ENCODE data around the gene KCNG2.

Gene KCNG2

DNA sequence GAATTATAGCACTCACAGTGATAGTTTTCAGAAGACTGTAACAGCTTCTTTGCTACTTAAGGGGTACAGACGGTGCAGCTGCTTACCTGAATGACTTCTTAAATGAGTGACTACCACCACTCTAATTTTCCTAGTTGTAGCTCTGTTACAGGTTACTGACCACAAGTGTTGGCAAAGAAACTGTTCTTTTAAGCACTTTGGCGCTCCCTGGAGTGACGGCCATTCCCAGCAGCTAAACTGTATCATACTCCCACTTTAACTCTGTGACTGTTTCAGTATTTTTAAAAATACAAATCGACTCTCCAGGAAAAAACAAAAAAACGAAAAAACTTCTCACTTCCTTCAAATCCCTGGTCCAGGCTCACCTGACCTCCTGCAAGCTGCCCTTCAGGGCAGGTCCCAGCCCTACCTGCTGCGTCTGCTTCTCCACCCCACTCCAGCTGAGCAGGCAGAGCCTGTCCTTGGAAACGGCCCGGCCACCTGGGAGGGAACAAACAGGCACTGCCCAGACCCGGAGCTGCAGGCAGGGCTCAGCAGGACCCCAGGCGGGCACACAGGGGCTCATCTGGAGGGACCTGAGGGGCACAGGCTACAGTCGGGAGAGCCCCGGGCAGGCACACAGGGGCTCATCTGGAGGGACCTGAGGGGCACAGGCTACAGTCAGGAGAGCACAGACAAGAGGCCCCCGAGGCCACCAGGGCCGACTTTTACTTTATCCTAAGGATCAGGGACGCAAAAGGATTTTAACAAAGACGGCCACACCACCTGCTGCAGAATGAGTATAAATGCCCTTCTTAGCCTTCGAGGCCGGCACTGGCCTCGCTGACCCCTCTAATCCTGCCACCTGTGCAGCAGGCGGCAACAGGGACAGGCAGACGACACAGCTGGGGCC is 129.2 kb downstream of the KCNG2 start:
- no peak for DNase-seq (ENCODE audit: low read depth)

DNA sequence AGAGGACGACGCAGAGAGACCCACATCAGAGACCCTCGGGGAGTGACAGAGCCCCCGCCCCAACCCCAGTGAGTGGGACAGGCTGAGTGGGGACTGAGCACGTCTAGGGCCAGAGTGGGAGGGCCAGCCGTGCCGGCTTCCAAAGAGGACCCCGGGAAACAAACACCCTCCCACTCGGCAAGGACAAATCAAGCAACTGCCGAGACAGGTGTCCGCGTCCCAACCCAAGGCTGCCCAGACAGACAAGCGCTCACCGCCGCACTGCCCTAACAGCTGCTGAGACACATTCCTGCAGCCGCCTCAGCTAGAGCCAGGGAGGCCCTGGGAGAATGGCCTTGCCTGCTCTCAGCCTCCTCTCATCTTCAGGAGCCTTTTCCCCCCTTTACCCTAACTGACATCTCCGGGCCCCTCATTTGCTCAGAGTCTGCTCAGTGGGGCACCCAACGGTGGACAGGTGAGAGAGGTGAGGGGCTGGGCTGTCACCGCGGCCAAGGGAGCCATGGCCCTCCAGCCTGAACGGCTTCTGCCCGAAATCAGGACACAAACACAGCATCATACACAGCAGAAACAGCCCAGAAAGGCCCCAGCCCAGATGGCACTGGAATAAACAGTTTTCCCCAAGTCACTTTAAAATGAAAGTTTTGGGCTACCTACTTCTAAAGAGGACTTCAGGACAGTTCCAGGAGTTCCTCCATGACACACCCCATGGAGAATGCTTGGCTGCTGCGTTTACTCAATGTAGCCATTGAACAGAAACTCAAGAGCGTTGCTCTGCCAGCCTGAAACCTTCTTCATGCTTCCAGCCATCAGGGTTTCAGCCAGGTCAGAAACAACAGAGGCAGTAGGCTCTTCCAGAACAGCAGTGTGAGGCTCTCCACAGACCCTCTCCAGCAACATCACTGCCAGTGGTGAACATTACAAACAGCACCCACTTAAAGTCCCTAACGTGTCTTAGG is 130.1 kb downstream of the KCNG2 start:
- no peak for DNase-seq (ENCODE audit: low read depth)

DNA sequence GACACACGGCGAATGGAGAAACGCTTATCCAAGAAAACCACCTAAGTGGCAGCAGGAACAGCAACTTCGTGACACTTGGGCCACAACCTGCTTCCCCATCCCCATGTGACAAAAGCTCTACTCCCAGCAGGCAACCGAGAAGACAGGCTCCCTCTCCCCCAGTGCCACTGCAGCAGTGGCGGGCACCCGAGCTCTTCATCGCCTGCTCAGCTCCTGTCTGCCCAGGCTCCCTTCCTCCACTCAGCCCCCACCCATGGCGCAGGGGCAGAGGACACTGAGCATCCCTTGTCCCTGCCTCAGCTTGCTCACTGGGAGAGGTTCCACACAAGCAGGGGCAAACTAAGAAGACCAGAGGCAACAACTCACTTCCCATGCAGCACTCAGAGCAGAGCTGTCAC is 130.8 kb downstream of the KCNG2 start:
- no peak for DNase-seq (ENCODE audit: low read depth)

DNA sequence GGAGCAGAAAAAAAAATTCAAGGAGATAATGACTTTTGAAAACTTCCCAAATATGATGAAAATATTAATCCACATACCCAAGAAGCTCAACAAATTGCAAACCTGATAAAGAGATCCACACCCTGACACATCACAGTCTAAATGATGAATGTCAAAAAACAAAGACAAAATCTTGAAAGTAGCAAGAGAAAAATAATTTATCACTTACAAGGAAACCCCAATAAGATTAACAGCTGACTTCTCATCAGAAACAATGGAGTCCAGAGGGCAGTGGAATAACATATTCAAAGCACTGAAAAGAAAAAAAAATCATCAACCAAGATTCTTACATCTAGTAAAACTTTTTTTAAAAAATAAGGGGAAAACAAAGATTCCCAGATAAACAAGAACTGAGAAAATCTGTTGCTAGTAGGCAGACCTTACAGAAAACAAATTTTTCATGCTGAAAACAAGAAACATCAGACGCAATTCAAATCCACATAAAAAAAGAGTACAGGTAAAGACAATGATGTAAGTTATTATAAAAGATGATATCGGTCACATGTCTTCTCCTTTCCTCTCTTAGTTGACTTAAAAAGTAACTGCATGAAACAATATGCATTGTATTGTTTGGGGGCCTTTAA is 132.4 kb downstream of the KCNG2 start:
- DNase-seq (ENCODE audit: low read depth): peak; percentile 37

DNA sequence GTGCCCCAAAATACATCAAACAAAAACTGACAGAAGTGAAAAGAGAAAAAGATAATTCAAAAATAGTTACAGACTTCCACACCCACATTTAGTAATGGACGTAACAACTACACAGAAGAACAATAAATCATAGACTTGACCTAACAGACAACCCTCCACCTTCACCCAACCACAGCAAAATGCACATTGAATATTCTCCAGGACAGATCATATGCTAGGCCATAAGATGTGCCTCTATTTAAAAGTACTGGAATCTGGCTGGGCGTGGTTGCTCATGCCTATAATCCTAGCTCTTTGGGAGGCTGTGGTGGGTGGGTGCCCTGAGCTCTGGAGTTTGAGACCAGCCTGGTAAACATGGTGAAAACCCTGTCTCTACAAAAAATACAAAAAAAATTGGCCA is 133.7 kb downstream of the KCNG2 start:
- DNase-seq (ENCODE audit: low read depth): no peak

DNA sequence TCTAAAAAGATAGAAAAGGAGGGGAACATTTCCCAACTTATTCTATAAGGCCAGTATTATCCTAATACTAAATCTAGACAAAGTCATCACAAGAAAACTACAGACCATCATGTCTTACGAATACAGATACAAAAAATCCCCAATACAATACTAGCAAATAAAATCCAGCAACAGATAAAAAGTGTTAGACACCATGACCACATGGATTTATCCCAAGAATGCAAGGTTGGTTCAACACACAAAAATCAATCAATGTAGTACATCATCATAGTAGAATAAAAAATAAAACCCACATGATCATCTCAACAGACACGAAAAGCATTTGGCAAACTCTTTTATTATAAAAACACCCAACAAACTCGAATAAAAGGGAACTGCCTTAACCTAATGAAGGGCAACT is 135.2 kb downstream of the KCNG2 start:
- DNase-seq (ENCODE audit: low read depth): no peak

DNA sequence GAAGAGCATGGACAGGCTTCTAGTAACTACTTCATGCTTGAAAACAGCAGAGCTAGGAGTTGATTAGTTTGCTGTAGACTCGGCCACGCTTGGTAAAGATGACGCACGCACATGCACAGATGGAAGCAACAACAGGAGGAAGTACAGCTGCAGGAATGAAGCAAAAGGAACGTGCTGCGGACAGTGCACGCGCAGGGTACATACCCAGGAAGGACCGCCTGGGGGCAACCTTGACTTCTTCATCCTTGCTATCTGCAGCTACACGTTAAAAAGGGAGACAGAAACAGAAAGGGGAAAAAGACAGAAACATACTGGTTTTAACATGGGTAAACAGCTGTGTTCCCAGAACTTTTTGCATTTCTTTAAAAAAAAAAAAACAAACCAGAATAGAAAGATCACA is 136.0 kb downstream of the KCNG2 start:
- peak; percentile 79 for DNase-seq (ENCODE audit: low read depth)

DNA sequence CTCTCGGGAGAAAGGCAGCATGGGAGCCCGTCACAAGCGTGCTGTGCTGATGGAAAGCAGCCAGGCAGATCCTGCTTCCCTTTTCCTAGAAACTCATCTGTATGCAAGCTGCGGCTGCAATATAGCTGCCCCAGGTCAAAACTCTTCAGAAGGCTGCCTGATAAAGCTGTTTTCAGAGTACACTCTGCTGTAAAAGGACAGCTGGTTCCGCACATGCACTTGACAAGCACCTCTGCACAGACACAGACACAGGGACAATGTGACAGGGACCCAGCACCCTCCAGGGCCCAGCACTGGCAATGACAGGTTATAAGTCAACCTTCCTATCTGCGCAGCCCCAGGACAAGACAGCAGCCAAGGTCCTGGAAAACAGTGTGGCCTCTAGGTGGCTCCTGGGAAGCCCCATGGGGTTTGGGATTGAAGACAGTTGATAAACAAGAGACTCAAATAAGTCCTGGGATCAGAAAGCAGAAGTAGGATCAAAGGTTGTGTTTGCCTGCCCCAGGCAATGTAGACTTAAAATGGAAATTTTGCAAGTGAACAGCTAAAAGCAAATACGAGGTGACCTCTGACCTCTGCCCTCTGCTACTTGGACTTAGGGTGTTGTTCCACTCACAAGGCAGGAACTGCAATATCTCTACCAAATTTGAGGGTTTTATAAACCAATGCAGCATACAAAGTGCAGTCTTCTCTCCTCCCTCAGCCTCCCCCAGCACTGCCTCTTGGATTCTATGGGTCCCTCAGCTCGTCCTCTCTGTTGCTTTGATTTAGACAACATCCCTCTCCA is 136.8 kb downstream of the KCNG2 start:
- no peak for DNase-seq (ENCODE audit: low read depth)

DNA sequence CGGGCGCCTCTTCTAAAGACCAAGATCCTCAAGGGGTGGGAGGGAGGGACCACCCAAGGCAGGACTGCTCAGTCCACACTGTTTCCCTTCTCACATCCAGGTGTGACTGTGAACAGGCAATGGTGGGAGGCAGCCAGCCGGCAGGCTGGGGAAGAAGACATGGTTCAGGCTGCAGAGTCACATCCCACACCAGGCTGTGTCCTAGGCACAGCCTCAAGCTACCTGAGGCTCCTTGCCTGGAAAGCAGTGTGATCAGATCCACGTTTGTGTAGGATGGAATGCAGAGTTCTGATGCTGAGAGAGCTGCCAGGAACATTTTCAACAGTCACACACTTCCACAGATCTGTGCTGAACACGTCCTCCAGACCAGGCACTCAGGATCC is 137.4 kb downstream of the KCNG2 start:
- DNase-seq (ENCODE audit: low read depth): no peak

DNA sequence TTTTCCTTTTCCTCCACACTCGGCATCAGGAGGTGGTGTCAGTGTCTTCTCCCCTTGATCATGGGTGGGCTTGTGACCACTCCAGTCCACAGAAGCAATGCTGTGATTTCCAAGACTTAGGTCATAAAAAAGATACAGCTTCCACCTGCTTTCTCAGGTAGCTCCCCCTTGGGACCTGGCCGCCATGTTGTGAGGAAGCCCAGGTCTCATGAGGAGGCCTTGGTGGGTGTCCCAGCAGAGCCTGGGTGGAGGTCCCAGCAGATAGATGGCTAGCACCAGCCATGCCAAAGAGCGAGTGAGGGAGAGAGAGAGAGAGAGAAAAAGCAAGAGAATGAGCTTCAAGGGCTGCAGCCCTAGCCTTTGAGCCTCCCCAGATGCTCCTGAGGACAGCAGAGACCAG is 137.8 kb downstream of the KCNG2 start:
- no peak for DNase-seq (ENCODE audit: low read depth)

DNA sequence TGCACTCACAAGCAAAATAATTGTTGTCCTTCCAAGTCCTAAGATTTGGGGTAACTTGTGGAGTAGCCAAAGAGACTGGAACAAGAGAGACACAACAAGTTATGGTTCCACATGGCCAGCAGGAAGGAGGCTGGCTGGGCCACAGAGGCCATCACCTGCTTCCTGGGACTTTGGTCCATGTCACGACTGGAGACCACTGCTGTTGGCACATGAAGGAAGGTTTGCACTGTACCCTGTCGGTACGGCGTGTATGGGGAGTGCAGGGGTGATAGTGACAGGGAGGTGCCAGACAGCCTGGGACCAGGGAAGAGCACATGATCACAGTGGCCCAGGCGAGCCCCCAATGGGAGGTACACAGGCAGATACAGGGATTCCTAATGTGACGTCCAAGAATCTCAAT is 138.2 kb downstream of the KCNG2 start:
- no peak for DNase-seq (ENCODE audit: low read depth)

DNA sequence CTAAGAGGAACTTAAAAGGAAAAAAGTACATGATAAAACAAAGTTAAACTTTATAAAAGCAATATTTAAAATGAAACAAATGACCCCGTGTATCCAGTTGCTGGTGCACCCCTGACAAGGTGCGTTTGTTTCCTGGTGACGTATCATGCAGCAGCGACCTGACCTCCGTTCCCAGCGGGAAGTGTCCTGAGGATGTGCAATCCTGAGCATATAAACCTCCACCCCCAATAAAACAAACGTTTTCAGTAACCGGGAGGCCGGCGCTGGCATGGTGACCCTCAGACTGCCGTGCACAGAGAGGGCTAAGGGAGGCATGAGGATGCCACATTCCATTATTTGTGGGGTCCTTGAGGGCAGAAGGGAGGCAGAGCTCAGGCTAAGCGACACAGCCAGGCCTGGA is 138.9 kb downstream of the KCNG2 start:
- DNase-seq (ENCODE audit: low read depth): no peak

DNA sequence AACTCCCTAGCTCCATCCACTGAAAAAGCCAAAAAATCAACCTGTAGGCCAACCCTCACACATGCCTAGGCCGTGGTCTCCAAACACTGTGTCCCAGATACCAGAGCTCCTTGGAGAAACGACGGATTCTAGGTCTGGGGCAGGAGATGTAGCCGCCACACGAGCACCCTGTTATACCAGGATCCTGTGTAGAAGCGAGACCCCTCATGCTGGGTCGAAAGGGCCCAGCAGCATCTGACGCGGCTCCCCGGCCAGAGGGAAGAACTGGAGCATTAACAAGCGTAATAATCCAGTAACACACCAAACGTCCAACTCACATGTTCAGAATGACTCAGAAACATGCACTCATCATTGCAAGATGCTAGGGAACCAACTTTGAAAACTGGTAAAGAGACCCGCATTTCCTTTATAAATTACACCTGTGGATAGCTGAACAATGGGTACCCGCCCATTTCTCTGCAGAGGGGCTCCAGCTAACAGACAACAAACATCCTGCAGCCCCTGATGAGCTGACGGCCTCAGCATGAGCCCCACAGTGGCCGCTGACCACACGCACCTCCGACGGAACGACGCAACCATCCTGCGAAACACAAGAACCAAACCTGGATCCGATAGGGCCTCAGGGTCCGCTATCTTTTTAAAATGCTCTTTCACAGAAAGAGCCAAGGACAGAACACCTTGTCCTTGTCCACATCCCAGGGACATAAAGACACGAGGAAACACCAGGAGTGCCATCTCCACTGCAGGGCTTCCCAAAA is 139.5 kb downstream of the KCNG2 start:
- DNase-seq (ENCODE audit: low read depth): no peak

DNA sequence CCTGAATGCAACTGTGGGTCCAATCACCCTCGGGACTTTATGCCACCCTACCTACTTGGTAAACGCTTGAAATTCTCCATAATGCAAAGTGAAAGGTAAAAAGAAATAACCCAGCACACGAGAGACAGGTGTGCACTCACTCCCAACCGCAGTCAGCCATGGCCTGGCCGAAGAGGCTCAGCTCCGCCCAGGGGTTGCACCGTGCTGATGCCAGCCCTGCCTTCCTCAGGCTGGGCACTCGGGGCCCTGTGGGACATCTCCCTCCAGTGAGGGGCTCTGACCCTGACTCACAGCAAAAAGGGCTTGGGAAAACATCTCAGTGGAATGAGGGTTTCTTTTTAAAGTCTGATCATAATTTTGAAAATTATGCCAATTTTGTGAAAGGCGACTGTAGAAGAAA is 140.5 kb downstream of the KCNG2 start:
- DNase-seq (ENCODE audit: low read depth): no peak

DNA sequence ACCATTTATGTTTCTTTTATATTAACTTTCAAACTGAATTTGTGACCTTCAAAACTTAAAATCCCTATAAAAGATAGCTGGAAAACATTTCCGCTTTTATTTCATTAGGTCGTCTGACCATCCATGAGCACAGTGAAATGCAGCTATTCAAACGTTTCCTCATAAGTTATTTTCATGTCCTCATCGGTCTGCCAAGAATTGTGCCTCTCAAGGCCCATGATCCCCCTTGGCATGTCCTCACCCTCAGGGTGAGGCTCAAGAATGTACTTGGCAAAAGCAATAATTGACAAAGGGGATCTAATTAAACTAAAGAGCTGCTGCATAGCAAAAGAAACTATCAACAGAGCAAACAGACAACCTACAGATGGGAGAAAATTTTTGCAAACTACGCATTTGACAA is 141.4 kb downstream of the KCNG2 start:
- DNase-seq (ENCODE audit: low read depth): no peak

DNA sequence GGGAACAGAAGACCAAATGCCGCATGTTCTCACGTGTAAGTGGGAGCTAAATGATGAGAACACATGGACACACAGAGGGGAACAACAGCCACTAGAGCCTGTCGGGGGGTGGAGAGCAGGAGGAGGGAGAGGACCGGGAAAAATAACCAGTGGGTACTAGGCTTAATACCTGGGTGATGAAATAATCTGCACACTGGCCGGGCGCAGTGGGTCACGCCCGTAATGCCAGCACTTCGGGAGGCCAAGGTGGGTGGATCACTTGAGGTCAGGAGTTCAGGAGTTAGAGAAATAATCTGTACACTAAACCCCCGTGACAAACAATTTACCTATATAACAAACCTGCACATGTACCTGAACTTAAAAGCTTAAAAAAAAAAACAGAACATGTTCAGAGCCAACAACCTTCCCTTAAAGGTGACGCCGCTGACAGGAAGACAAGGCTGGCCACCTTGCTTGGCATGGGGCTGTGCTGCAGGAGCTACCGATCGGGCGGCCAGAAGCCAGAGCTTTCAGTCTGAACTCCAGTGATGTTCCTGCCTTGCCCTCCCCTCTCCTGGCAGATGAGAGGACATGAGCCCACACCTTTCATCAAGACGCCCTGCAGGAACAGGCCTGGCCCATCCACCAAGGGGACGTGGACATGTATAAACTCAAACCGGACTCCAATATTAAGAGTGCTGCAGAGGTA is 142.5 kb downstream of the KCNG2 start:
- DNase-seq (ENCODE audit: low read depth): no peak

DNA sequence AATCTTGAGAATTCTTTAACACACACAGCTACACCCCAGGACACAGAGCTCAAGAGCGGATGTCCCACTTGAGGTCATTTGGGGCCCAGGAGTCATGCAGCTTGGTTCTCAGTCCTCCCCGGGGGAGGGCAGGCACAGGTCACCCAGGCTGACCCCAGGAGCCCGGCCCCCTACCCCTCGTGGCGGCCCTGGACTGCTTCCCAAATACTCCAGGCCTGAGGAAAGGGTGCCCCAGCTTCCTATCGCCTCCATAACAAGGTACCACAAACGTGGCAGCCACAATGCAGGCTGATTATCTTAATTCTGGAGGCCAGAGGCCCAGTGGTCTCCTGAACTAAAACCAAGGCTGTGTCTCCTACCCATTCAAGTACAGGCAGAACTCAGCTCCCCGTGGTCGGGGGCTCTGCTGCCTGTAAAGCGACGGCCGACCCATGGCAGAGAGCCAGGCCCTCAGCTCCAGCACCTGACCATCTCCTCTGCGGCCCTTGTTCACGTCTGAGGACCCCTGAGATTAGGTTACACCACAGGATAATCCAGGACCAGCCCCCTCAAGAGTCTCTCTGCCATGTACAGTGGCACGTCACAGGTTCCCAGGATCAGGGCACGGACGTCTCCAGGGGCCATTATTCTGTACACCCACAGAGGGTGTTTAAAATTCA is 143.2 kb downstream of the KCNG2 start:
- DNase-seq (ENCODE audit: low read depth): no peak

DNA sequence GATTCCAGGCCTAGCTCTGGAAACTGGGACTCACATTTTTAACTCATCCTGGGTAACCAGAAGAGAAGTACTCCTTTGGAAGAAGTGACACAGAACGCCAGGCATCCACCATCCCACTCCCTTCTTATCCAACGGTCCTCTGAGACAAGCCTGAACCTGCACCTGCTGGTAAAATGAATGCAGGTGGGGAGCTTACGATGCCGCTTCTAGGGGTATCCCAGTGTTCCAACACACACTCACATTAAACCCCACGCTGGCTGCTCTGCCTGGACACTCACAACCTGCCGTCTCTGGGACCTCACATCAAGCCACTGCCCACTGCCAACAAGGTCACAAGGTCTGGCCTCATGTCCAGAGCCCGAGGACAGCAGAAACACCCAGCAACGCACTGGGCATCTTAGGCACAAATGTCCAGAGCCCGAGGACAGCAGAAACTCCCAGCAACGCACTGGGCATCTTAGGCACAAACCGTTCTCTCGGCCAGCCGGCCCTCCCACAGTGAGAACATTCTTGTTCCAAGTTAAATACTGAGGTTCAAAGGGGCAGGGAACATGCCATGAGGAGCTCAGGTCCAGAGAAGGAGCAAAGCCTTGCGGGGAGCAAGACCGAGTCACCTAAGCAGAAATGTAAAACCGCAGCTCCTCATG is 143.9 kb downstream of the KCNG2 start:
- no peak for DNase-seq (ENCODE audit: low read depth)

DNA sequence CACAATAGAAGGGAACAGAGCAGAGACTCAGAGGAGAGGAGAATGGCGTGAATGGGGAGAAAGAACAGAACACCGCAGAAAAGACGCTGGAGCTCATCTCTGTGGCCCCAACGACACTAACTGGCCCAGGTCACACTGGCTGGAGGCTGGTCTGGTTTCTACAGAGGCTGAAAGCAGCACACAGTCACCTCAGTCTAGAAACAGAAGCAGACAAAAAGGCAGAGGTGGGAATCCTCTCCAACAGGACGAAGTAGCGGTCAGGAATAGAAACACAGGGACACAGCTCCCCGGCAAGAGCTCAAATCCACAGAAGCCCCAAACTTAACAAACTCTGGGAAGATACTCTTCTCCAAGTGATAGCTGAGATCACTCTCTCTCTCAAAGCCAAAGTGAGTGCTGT is 144.5 kb downstream of the KCNG2 start:
- no peak for DNase-seq (ENCODE audit: low read depth)
